ENCODE data around the gene REN. TPM values are rescaled to one million over a fixed set of nuclear protein-coding genes. Genes with fewer than 3 reads are reported as not detected.

Gene REN
- total RNA-seq, 1 experiment from 2014 or later: not detected

- Histone ChIP-seq H3K9me3 (ENCODE audit: control insufficient read depth, low read depth, low read length) (peaks cover 21% of the 10 kb centered on the region), H2AFZ (ENCODE audit: low read length) (no peak overlapping the region), H2AK5ac (ENCODE audit: insufficient read length, low read length) (no peak overlapping the region), H4K5ac (ENCODE audit: insufficient read length, low read depth, low read length) (no peak overlapping the region), H3K23ac (ENCODE audit: insufficient read length, low read depth, low read length) (no peak overlapping the region), H4K20me1 (ENCODE audit: control insufficient read depth, insufficient read depth, insufficient read length) (no peaks in the 10 kb centered on the region), H3K27me3 (ENCODE audit: insufficient read depth, low read length) (no peaks in the 10 kb centered on the region), H2BK12ac (ENCODE audit: insufficient read length, low read depth, low read length) (no peak overlapping the region), H3K4me1 (ENCODE audit: insufficient read depth, low read length) (no peaks in the 10 kb centered on the region), H3K27ac (ENCODE audit: insufficient read length, low read depth, low read length) (no peak overlapping the region), H2BK5ac (ENCODE audit: insufficient read length, low read length) (no peak overlapping the region), H3K79me2 (ENCODE audit: insufficient read depth, low read length) (no peaks in the 10 kb centered on the region), H2BK15ac (ENCODE audit: low read depth, low read length) (no peak overlapping the region), H2BK120ac (ENCODE audit: low read depth, low read length, poor library complexity, severe bottlenecking) (no peak overlapping the region), H2BK20ac (ENCODE audit: low read depth, low read length, poor library complexity, severe bottlenecking) (no peak overlapping the region), H3K14ac (ENCODE audit: insufficient read depth, low read length) (no peak overlapping the region), H3K18ac (ENCODE audit: insufficient read length, low read depth, low read length) (no peak overlapping the region), H4K91ac (ENCODE audit: insufficient read length, low read depth, low read length) (no peak overlapping the region), H3K56ac (ENCODE audit: insufficient read length, low read depth, low read length) (no peak overlapping the region), H4K8ac (replicated peaks; ENCODE audit: insufficient read length, low read depth, low read length) (no peak overlapping the region), H3K4ac (ENCODE audit: low read depth, low read length) (no peak overlapping the region), H3K9ac (ENCODE audit: extremely low read depth, insufficient read length, low read length) (no peak overlapping the region), H3K4me2 (ENCODE audit: insufficient read depth, insufficient read length, low read length) (no peak overlapping the region), H3K23me2 (ENCODE audit: insufficient read length, low read depth, low read length, poor library complexity, severe bottlenecking) (no peaks in the 10 kb centered on the region), H3K79me1 (ENCODE audit: insufficient read depth, low read depth, low read length, poor library complexity, severe bottlenecking) (no peaks in the 10 kb centered on the region), H3T11ph (ENCODE audit: low read length) (no peak overlapping the region)
- Mint-ChIP-seq H3K27ac (no peak overlapping the region), H3K27me3 (ENCODE audit: low read depth) (peaks cover 23% of the 10 kb centered on the region), H3K9me3 (peaks cover 32 to 37% of the 10 kb centered on the region in 2 experiments), H3K36me3 (ENCODE audit: insufficient read depth in 1 of 3, low read depth in 3 of 3) (peaks cover 0 to 17% (median 8%) of the 10 kb centered on the region in 3 experiments; a peak in 5 of 7 replicates), H3K4me1 (no peaks in the 10 kb centered on the region), H3K4me3 (no peak overlapping the region)
- no peak for TF ChIP-seq CTCF (conservative IDR thresholded peaks at IDR 0.05)
- no peak for DNase-seq
- whole genome bisulfite sequencing (ENCODE audit: extremely low coverage, insufficient read length, low lambda C conversion rate): no CpG with 5 or more reads among the region's 4 CpGs
Observed at GRCh38 chr1:204169858-204170257, 3.7 kb upstream of the REN start.

Measured in H9 (cell line).